H1 (cell line): ENCODE results near the gene FAM149B1. TPM values are rescaled to one million over a fixed set of nuclear protein-coding genes. Genes with fewer than 3 reads are reported as not detected.

ENCODE experiments used
- CTCF ChIA-PET: fragments of 300-600 bp; sonication (Branson Sonifier 250); formaldehyde crosslinking; loops from one replicate; lab custom pipeline; 2021; ENCODE audit not compliant: partially characterized antibody; lab: Charles Lee
- POLR2A ChIA-PET: fragments of 300-600 bp; sonication (Branson Sonifier 250); formaldehyde crosslinking; loops from one replicate; lab custom pipeline; 2021; ENCODE audit warnings: inconsistent platforms; ENCODE audit not compliant: partially characterized antibody; lab: Charles Lee
- DNase-seq, 2 experiments: peaks; one replicate each; pipeline versions ENCODE4 v3.0.0 to v3.0.0-alpha.2; 2010 to 2022; ENCODE audit warnings: low spot score in 2 of 2, low read depth in 1 of 2, mixed read lengths in 1 of 2
- FAIRE-seq: peaks from 2 replicates; lab custom pipeline; 2011; peaks lifted over from hg19 to GRCh38; lab: Jason Lieb, UNC
- H2AFZ ChIP-seq: 2 replicates; pipeline ENCODE4 v1.8.1; 2012; ENCODE audit warnings: low read length, inconsistent platforms
- H2AK5ac ChIP-seq: 2 replicates; pipeline ENCODE4 v1.6.1; 2013; ENCODE audit warnings: low read depth, low read length
- H2BK120ac ChIP-seq: replicated peaks from 2 replicates; pipeline ENCODE3; 2013; ENCODE audit warnings: low read depth, low read length, inconsistent platforms
- H2BK12ac ChIP-seq: 2 replicates; pipeline ENCODE4 v1.6.1; 2013; ENCODE audit warnings: low read depth, low read length
- H2BK15ac ChIP-seq: 2 replicates; pipeline ENCODE4 v1.6.1; 2013; ENCODE audit warnings: low read length
- H2BK20ac ChIP-seq: 2 replicates; pipeline ENCODE4 v1.6.1; 2013; ENCODE audit warnings: low read length
- H2BK5ac ChIP-seq: 2 replicates; pipeline ENCODE4 v1.6.1; 2013; ENCODE audit warnings: low read depth, low read length
- H3K14ac ChIP-seq: 2 replicates; pipeline ENCODE4 v1.6.1; 2013; ENCODE audit warnings: inconsistent platforms; ENCODE audit not compliant: insufficient read length
- H3K18ac ChIP-seq: 2 replicates; pipeline ENCODE4 v1.6.1; 2013; ENCODE audit warnings: low read length; ENCODE audit errors: extremely low read depth
- H3K23ac ChIP-seq: 2 replicates; pipeline ENCODE4 v1.6.1; 2013; ENCODE audit warnings: inconsistent platforms; ENCODE audit not compliant: insufficient read length
- H3K23me2 ChIP-seq: 2 replicates; pipeline ENCODE4 v1.6.1; 2013; ENCODE audit warnings: low read depth, low read length
- H3K27ac ChIP-seq: 2 replicates; pipeline ENCODE4 v1.6.1; 2011; ENCODE audit warnings: low read depth, low read length, inconsistent platforms
- H3K27me3 ChIP-seq, 4 experiments: replicated peaks in 1 of 4; 1 replicate in 1 of 4; 2 replicates in 3 of 4; pipeline versions ENCODE4 v1.6.1 to v1.8.1; 2011 to 2013; ENCODE audit warnings: low read length in 3 of 4, mild to moderate bottlenecking in 3 of 4, inconsistent platforms in 2 of 4, mixed read lengths in 2 of 4, moderate library complexity in 1 of 4; ENCODE audit not compliant: control insufficient read depth in 3 of 4, insufficient read depth in 3 of 4; ENCODE audit errors: extremely low read depth in 1 of 4
- H3K36me3 ChIP-seq, 4 experiments: 2 replicates each; pipeline versions ENCODE4 v1.6.1 to v1.8.1; 2011 to 2013; ENCODE audit warnings: mild to moderate bottlenecking in 4 of 4, low read length in 3 of 4, moderate library complexity in 2 of 4, control low read depth in 1 of 4, inconsistent platforms in 1 of 4; ENCODE audit not compliant: insufficient read depth in 4 of 4, control insufficient read depth in 2 of 4
- H3K4ac ChIP-seq: replicated peaks from 2 replicates; pipeline ENCODE3; 2013; ENCODE audit warnings: low read length, low read depth, mixed read lengths, inconsistent platforms; ENCODE audit not compliant: insufficient read length
- H3K4me1 ChIP-seq, 4 experiments: replicated peaks in 1 of 4; 1 replicate in 1 of 4; 2 replicates in 3 of 4; pipeline versions ENCODE4 v1.6.1 to v1.8.1; 2011 to 2013; ENCODE audit warnings: low read length in 3 of 4, inconsistent platforms in 2 of 4, mixed read lengths in 1 of 4; ENCODE audit not compliant: insufficient read depth in 4 of 4, control insufficient read depth in 3 of 4
- H3K4me2 ChIP-seq, 2 experiments: 2 replicates each; pipeline versions ENCODE4 v1.6.1 to v1.8.1; 2011 to 2013; ENCODE audit warnings: low read depth in 2 of 2, low read length in 2 of 2, control low read depth in 1 of 2, inconsistent platforms in 1 of 2, mild to moderate bottlenecking in 1 of 2; ENCODE audit not compliant: insufficient read depth in 1 of 2
- H3K4me3 ChIP-seq, 4 experiments: fragments of 200-600, 300-600 bp in 1 of 4; sonication (generic), shearing (Covaris generic), sonication (Bioruptor Twin) in 1 of 4; 2 replicates each; pipeline versions ENCODE4 v1.5.1 to v1.8.1; 2011 to 2016; ENCODE audit warnings: low read length in 4 of 4, low read depth in 3 of 4, control low read depth in 2 of 4, inconsistent platforms in 2 of 4, mild to moderate bottlenecking in 2 of 4, mixed read lengths in 1 of 4, moderate library complexity in 1 of 4; ENCODE audit not compliant: insufficient read depth in 2 of 4; ENCODE audit errors: extremely low read depth in 1 of 4
- H3K56ac ChIP-seq: replicated peaks from 2 replicates; pipeline ENCODE3; 2013; ENCODE audit warnings: low read depth, mild to moderate bottlenecking, mixed read lengths, low read length, inconsistent platforms; ENCODE audit not compliant: insufficient read length
- H3K79me1 ChIP-seq: 2 replicates; pipeline ENCODE4 v1.6.1; 2013; ENCODE audit warnings: low read depth, low read length, control low read depth
- H3K79me2 ChIP-seq, 2 experiments: 2 replicates each; pipeline versions ENCODE4 v1.6.1 to v1.8.1; 2012 to 2013; ENCODE audit warnings: low read length in 2 of 2, mild to moderate bottlenecking in 2 of 2, inconsistent platforms in 1 of 2; ENCODE audit not compliant: insufficient read depth in 2 of 2, control insufficient read depth in 1 of 2
- H3K9ac ChIP-seq, 4 experiments: replicated peaks in 1 of 4; 1 replicate in 1 of 4; 2 replicates in 3 of 4; pipeline versions ENCODE4 v1.6.1 to v1.8.1; 2011 to 2013; ENCODE audit warnings: low read depth in 3 of 4, low read length in 3 of 4, control low read depth in 2 of 4, mild to moderate bottlenecking in 2 of 4, moderate library complexity in 2 of 4, inconsistent platforms in 1 of 4; ENCODE audit errors: extremely low read depth in 1 of 4
- H3K9me3 ChIP-seq, 2 experiments: 2 replicates each; pipeline versions ENCODE4 v1.6.1 to v1.8.1; 2012 to 2013; ENCODE audit warnings: mild to moderate bottlenecking in 2 of 2, moderate library complexity in 2 of 2, control low read depth in 1 of 2, inconsistent platforms in 1 of 2, low read depth in 1 of 2, low read length in 1 of 2, mixed read lengths in 1 of 2; ENCODE audit not compliant: insufficient read depth in 2 of 2
- H4K20me1 ChIP-seq, 2 experiments: replicated peaks in 1 of 2; 2 replicates each; pipeline versions ENCODE3 to v1.8.1; 2011 to 2013; ENCODE audit warnings: inconsistent platforms in 2 of 2, low read length in 2 of 2, mild to moderate bottlenecking in 1 of 2; ENCODE audit not compliant: insufficient read depth in 2 of 2, control insufficient read depth in 1 of 2
- H4K5ac ChIP-seq: 2 replicates; pipeline ENCODE4 v1.6.1; 2013; ENCODE audit warnings: low read length, low read depth, mixed read lengths, inconsistent platforms; ENCODE audit not compliant: insufficient read length
- H4K8ac ChIP-seq: 2 replicates; pipeline ENCODE4 v1.8.0; 2013; ENCODE audit warnings: mild to moderate bottlenecking, moderate library complexity, low read length, inconsistent platforms; ENCODE audit not compliant: insufficient read depth; ENCODE audit errors: extremely low read depth
- H4K91ac ChIP-seq: replicated peaks from 2 replicates; pipeline ENCODE3; 2013; ENCODE audit warnings: low read length, mixed read lengths, inconsistent platforms; ENCODE audit not compliant: insufficient read length
- ASH2L ChIP-seq: fragments of 200-600, 300-600 bp; sonication (generic); IDR thresholded peaks from one replicate; pipeline ENCODE4 v1.7.1; 2017; ENCODE audit warnings: low read length
- BCL11A ChIP-seq, 2 experiments: IDR thresholded peaks; one replicate each; pipeline ENCODE4 v1.6.1; 2011; ENCODE audit warnings: low read depth in 2 of 2, low read length in 2 of 2, mild to moderate bottlenecking in 2 of 2
- CTBP2 ChIP-seq: IDR thresholded peaks from 2 replicates; pipeline ENCODE4 v1.7.0; 2011; ENCODE audit warnings: borderline replicate concordance, mild to moderate bottlenecking, moderate library complexity, mixed read lengths, low read length; ENCODE audit not compliant: insufficient read depth, insufficient read length
- GABPA ChIP-seq: IDR thresholded peaks from 2 replicates; pipeline ENCODE4 v1.6.1; 2011; ENCODE audit warnings: mild to moderate bottlenecking, low read length, moderate library complexity, borderline replicate concordance; ENCODE audit not compliant: insufficient read depth
- KDM1A ChIP-seq: fragments of 200-600, 300-600 bp; sonication (generic); IDR thresholded peaks from 2 replicates; pipeline ENCODE4 v1.7.1; 2016; ENCODE audit warnings: mild to moderate bottlenecking, low read length, borderline replicate concordance
- MAFK ChIP-seq: IDR thresholded peaks from 2 replicates; pipeline ENCODE4 v1.6.1; 2012; ENCODE audit warnings: low read depth, mild to moderate bottlenecking, improper control_type of control experiment, low read length
- POLR2AphosphoS5 ChIP-seq: IDR thresholded peaks from 2 replicates; pipeline ENCODE4 v1.6.1; 2011; ENCODE audit warnings: low read depth, low read length
- SIRT6 ChIP-seq: IDR thresholded peaks from one replicate; pipeline ENCODE4 v1.7.1; 2012; ENCODE audit warnings: low read length, inconsistent platforms
- SP4 ChIP-seq: IDR thresholded peaks from 2 replicates; pipeline ENCODE4 v1.6.1; 2012; ENCODE audit warnings: low read length, inconsistent platforms
- SUZ12 ChIP-seq: fragments of 200-600 bp; sonication (generic); IDR thresholded peaks from 2 replicates; pipeline ENCODE4 v1.6.1; 2012; ENCODE audit warnings: mild to moderate bottlenecking, inconsistent platforms, low read length, moderate library complexity, mixed read lengths
- WGBS, 2 experiments: shearing (Covaris generic) in 1 of 2; methylation state at CpG; one replicate each; pipeline versions ENCODE4 v1.1.6 to v1.1.7; 2013 to 2015; ENCODE audit warnings: low lambda C conversion rate in 2 of 2, mixed read lengths in 2 of 2, inconsistent platforms in 1 of 2, low coverage in 1 of 2, missing lambda C conversion rate in 1 of 2; ENCODE audit not compliant: insufficient replicate concordance in 2 of 2, insufficient coverage in 1 of 2, insufficient read length in 1 of 2; ENCODE audit errors: extremely low coverage in 1 of 2, missing lambda C conversion rate in 1 of 2; 5-methylcytosine and 5-hydroxymethylcytosine counted together
- polyA plus RNA-seq, 7 experiments: library from polyadenylated mRNA; depleted of rRNA in 3 of 7; stranded (reverse) in 5 of 7; unstranded in 2 of 7; fragments of >200 nt in 5 of 7; fragments of 200-250 nt in 2 of 7; gene quantifications; 1 replicate in 5 of 7; 2 replicates in 1 of 7; 4 replicates in 1 of 7; pipeline versions ENCODE4 v1.2.1 to v1.2.3, GENCODE V29; 2011 to 2013; ENCODE audit warnings: missing spikeins in 2 of 7, mixed read lengths in 2 of 7
- total RNA-seq: library from RNA; stranded (reverse); fragmentation: NEBNext Ultra II Directional; extraction: Animal tissue kit (Norgen Biotek cat#: 25700); gene quantifications from 2 replicates; pipeline ENCODE4 v1.2.1, GENCODE V29; 2021
- TF ChIP-seq, protein P1 (sequence below), 3 experiments: IDR thresholded peaks; 1 replicate in 2 of 3; 2 replicates in 1 of 3; pipeline versions ENCODE4 v1.5.1 to v1.6.1; 2011; ENCODE audit warnings: low read length in 3 of 3, mild to moderate bottlenecking in 3 of 3, inconsistent platforms in 2 of 3, low read depth in 1 of 3, moderate library complexity in 1 of 3; ENCODE audit not compliant: insufficient read depth in 1 of 3; ENCODE audit errors: control extremely low read depth in 1 of 3

The FAM149B1 gene
- total and polyA plus RNA-seq, 2 of the 8 experiments (the other 6 are each of a cell fraction or from before 2014, with no cell fraction given), result 16.8 to 21.9 TPM

DNA sequence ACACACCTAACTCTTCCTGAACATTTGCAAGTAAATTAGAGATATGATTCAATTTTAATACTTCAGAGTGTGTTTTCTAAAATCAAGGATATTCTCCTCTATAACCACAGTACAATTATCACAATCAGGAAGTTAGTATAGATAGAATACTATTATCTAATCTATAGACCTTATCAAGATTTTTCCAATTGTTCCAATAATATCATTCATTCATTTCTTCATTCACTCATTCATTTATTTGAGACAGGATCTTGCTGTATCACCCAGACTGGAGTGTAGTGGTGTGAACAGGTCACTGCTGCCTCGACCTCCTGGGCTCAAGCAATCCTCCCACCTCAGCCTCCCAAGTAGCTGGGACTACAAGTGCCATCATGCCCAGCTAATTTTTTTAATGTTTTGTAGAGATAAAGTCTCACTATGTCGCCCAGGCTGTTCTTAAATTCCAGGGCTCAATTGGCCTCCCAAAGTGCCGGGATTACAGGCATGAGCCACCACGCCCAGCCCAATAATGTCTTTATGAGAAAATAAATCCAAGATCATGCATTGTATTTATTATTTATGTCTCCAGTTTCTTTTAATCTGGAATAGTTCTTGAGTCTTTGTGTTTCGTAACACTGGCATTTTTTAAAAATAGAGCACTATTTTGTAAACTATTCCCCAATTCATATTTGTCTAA is 95.1 kb downstream of the FAM149B1 start:
- Histone ChIP-seq H3K9ac (no peak overlapping the region), H4K8ac (no peak overlapping the region), H3K79me2 (no peaks in the 10 kb centered on the region), H3K23me2 (no peaks in the 10 kb centered on the region), H4K91ac (no peak overlapping the region), H3K4ac (no peak overlapping the region), H2BK20ac (no peak overlapping the region), H2BK120ac (no peak overlapping the region), H3K4me2 (no peak overlapping the region), H2BK5ac (no peak overlapping the region), H3K4me1 (no peaks in the 10 kb centered on the region), H3K27me3 (no peaks in the 10 kb centered on the region), H4K5ac (no peak overlapping the region), H4K20me1 (no peaks in the 10 kb centered on the region), H3K56ac (no peak overlapping the region), H2AFZ (no peak overlapping the region), H2AK5ac (no peak overlapping the region), H2BK12ac (no peak overlapping the region), H3K9me3 (peaks cover 6 to 7% of the 10 kb centered on the region in 2 experiments; a peak in 1 of 4 replicates), H3K14ac (no peak overlapping the region), H3K36me3 (no peaks in the 10 kb centered on the region), H2BK15ac (no peak overlapping the region), H3K79me1 (no peaks in the 10 kb centered on the region), H3K4me3 (no peak overlapping the region), H3K27ac (no peak overlapping the region), H3K23ac (no peak overlapping the region), H3K18ac (no peak overlapping the region)
- POLR2A ChIA-PET, result interaction anchor here (1.6 to 2.6 kb wide), 3 partner anchors 8 to 16 kb away, joined by 4 to 8 read pairs (median 7); partner anchors contain the start of gene DNAJC9
- 75% methylated on average over 5 of the region's 5 CpGs; no CpG with 5 or more reads in 1 of the 2 experiments for WGBS, 2 experiments
- CTCF ChIA-PET, result interaction anchor here (1.0 to 2.5 kb wide), 9 partner anchors 9 to 122 kb away, joined by 3 to 18 read pairs (median 7); partner anchors contain the start of gene MRPS16
- FAIRE-seq (no peak), DNase-seq (no peak)
- TF ChIP-seq, protein P1, sequence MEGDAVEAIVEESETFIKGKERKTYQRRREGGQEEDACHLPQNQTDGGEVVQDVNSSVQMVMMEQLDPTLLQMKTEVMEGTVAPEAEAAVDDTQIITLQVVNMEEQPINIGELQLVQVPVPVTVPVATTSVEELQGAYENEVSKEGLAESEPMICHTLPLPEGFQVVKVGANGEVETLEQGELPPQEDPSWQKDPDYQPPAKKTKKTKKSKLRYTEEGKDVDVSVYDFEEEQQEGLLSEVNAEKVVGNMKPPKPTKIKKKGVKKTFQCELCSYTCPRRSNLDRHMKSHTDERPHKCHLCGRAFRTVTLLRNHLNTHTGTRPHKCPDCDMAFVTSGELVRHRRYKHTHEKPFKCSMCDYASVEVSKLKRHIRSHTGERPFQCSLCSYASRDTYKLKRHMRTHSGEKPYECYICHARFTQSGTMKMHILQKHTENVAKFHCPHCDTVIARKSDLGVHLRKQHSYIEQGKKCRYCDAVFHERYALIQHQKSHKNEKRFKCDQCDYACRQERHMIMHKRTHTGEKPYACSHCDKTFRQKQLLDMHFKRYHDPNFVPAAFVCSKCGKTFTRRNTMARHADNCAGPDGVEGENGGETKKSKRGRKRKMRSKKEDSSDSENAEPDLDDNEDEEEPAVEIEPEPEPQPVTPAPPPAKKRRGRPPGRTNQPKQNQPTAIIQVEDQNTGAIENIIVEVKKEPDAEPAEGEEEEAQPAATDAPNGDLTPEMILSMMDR (IDR thresholded peaks at IDR 0.05; ENCODE audit: control extremely low read depth in 1 of 3, insufficient read depth in 1 of 3, low read depth in 1 of 3, low read length in 3 of 3), result no peak
- no peak for TF ChIP-seq GABPA
- TF ChIP-seq SIRT6, result no peak
- TF ChIP-seq KDM1A, result no peak
- TF ChIP-seq BCL11A (IDR thresholded peaks at IDR 0.05; ENCODE audit: low read depth in 2 of 2, low read length in 2 of 2), result no peak
- TF ChIP-seq CTBP2, result no peak
- TF ChIP-seq SUZ12, result no peak
- no peak for TF ChIP-seq ASH2L
- no peak for TF ChIP-seq POLR2AphosphoS5
- no peak for TF ChIP-seq MAFK
- no peak for TF ChIP-seq SP4
